Measurements from ENCODE around the gene OR5K3. TPM values are rescaled to one million over a fixed set of nuclear protein-coding genes. Genes with fewer than 3 reads are reported as not detected.

The OR5K3 gene
- total RNA-seq, 1 donor from 2014 or later: not detected

GRCh38 chr3:98359250-98359649 is 31.2 kb upstream of the OR5K3 start:
- TF ChIP-seq CTCF (IDR thresholded peaks at IDR 0.05): no peak
- Histone ChIP-seq H3K36me3 (no peaks in the 10 kb centered on the region), H3K27ac (no peak overlapping the region), H3K27me3 (no peaks in the 10 kb centered on the region), H3K4me1 (no peaks in the 10 kb centered on the region), H3K4me3 (no peak overlapping the region), H3K9me3 (peaks cover 0 to 12% of the 10 kb centered on the region in 2 donors)
- DNase-seq (ENCODE audit: low spot score in 2 of 2): no peak
- intact Hi-C loops (cut with DNase I): no loop called here

GRCh38 chr3:98359993-98360675 is 30.3 kb upstream of the OR5K3 start:
- no peak for TF ChIP-seq CTCF (IDR thresholded peaks at IDR 0.05)
- Histone ChIP-seq H3K27ac (no peak overlapping the region), H3K4me1 (no peaks in the 10 kb centered on the region), H3K9me3 (peaks cover 0 to 12% of the 10 kb centered on the region in 2 donors), H3K27me3 (no peaks in the 10 kb centered on the region), H3K4me3 (no peak overlapping the region), H3K36me3 (no peaks in the 10 kb centered on the region)
- no peak for DNase-seq (ENCODE audit: low spot score in 2 of 2)
- intact Hi-C loops (cut with DNase I): no loop called here

GRCh38 chr3:98360681-98361080 is 29.8 kb upstream of the OR5K3 start:
- no peak for DNase-seq (ENCODE audit: low spot score in 2 of 2)
- Histone ChIP-seq H3K27ac (no peak overlapping the region), H3K4me1 (no peaks in the 10 kb centered on the region), H3K4me3 (no peak overlapping the region), H3K27me3 (no peaks in the 10 kb centered on the region), H3K36me3 (no peaks in the 10 kb centered on the region), H3K9me3 (peaks cover 0 to 12% of the 10 kb centered on the region in 2 donors)
- TF ChIP-seq CTCF (IDR thresholded peaks at IDR 0.05): no peak
- intact Hi-C loops (cut with DNase I): no loop called here

- Histone ChIP-seq H3K27ac (no peak overlapping the region), H3K27me3 (no peaks in the 10 kb centered on the region), H3K4me3 (no peak overlapping the region), H3K9me3 (peaks cover 0 to 12% of the 10 kb centered on the region in 2 donors), H3K4me1 (no peaks in the 10 kb centered on the region), H3K36me3 (no peaks in the 10 kb centered on the region)
- DNase-seq (ENCODE audit: low spot score in 2 of 2): no peak
- TF ChIP-seq CTCF (IDR thresholded peaks at IDR 0.05): no peak
- intact Hi-C loops (cut with DNase I): no loop called here
Observed at GRCh38 chr3:98361289-98361688, 29.2 kb upstream of the OR5K3 start.

GRCh38 chr3:98367464-98368246 is 22.8 kb upstream of the OR5K3 start:
- Histone ChIP-seq H3K27ac (no peak overlapping the region), H3K9me3 (no peaks in the 10 kb centered on the region), H3K4me3 (no peak overlapping the region), H3K27me3 (no peaks in the 10 kb centered on the region), H3K4me1 (no peaks in the 10 kb centered on the region), H3K36me3 (no peaks in the 10 kb centered on the region)
- no peak for DNase-seq (ENCODE audit: low spot score in 2 of 2)
- intact Hi-C loops (cut with DNase I): no loop called here
- TF ChIP-seq CTCF (IDR thresholded peaks at IDR 0.05): no peak
